OCI-LY1 (cell line): ENCODE measurements around the gene FXYD1.

ENCODE experiments used
- EZH2 ChIP-seq: fragments of 200-600 bp; sonication (generic), shearing (Covaris generic); IDR thresholded peaks from 2 replicates; pipeline ENCODE4 v1.8.0; 2017; ENCODE audit warnings: borderline replicate concordance, mixed run types, mild to moderate bottlenecking, antibody characterized with exemption, low read length, moderate library complexity, mixed read lengths
- TF ChIP-seq, protein P1 (sequence below): fragments of 200-600 bp; sonication (generic), shearing (Covaris generic); IDR thresholded peaks from 2 replicates; pipeline ENCODE4 v1.5.1; 2017; ENCODE audit warnings: mild to moderate bottlenecking, antibody characterized with exemption, low read length, moderate library complexity, mixed read lengths

DNA sequence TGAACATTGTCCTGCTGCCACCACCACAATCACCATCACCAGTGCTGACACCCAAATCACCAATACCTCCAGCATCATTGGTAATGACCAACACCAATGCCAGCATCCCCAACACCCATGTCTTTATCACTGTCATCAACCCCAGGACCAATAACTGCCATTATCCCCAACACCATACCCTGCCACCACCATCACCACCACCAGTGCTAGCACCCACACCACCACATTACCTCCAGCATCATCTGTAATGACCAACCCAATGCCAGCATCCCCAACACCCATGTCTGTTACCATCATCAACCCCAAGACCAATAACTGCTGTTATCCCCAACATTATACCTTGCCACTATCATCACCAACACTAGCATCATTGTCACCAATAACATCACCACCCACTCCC is 6.4 kb upstream of the FXYD1 start:
- TF ChIP-seq, protein P1, sequence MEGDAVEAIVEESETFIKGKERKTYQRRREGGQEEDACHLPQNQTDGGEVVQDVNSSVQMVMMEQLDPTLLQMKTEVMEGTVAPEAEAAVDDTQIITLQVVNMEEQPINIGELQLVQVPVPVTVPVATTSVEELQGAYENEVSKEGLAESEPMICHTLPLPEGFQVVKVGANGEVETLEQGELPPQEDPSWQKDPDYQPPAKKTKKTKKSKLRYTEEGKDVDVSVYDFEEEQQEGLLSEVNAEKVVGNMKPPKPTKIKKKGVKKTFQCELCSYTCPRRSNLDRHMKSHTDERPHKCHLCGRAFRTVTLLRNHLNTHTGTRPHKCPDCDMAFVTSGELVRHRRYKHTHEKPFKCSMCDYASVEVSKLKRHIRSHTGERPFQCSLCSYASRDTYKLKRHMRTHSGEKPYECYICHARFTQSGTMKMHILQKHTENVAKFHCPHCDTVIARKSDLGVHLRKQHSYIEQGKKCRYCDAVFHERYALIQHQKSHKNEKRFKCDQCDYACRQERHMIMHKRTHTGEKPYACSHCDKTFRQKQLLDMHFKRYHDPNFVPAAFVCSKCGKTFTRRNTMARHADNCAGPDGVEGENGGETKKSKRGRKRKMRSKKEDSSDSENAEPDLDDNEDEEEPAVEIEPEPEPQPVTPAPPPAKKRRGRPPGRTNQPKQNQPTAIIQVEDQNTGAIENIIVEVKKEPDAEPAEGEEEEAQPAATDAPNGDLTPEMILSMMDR: no peak
- TF ChIP-seq EZH2: no peak
